Measurements from ENCODE around the gene TPBG.

The TPBG gene

DNA sequence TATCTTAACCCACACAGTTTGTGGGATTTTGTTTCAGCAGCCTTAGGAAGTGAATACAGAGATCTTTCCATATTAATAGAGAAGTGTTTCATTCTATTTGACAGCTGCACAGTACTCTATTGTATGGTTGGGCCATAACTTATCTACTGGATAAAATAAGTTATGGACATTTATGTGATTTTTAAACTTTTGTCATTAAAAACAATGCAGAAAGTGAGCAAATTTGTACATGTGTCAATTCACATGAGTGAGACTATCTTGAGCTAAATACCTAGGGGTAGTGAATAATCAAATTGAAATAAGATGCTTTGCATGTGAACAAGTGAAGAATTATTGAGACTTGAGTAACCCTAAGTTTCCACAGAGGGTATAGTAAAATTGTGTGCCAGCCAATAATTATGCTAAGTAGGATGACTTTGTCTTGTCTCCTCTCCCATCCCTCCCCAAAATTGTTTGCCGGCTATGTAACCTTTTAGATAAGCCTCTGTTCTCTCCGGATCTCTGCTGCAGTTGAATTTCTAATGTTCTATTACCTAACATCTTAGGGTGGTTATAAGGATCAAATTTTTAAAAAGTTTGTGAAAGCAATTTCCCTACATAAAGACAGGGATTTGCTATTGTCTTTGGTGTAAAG is 33.3 kb upstream of the TPBG start:
- Histone ChIP-seq H2AFZ (ENCODE audit: low read depth, low read length) (no peak overlapping the region), H3K9ac (ENCODE audit: low read depth, low read length) (no peak overlapping the region), H3K4me2 (ENCODE audit: insufficient read depth, low read length) (no peak overlapping the region), H3K36me3 (ENCODE audit: insufficient read depth, low read length) (no peaks in the 10 kb centered on the region), H4K20me1 (ENCODE audit: insufficient read depth, low read length) (no peaks in the 10 kb centered on the region), H3K9me3 (ENCODE audit: insufficient read depth, low read length, severe bottlenecking) (no peaks in the 10 kb centered on the region), H3K4me3 (ENCODE audit: low read depth in 1 of 2, low read length in 2 of 2) (no peak overlapping the region), H3K4me1 (ENCODE audit: insufficient read depth, low read length) (no peaks in the 10 kb centered on the region), H3K79me2 (ENCODE audit: insufficient read depth, low read length) (no peaks in the 10 kb centered on the region), H3K27ac (ENCODE audit: low read length) (no peak overlapping the region), H3K27me3 (ENCODE audit: insufficient read depth, low read length, poor library complexity) (no peaks in the 10 kb centered on the region)
- ATAC-seq (ENCODE audit: insufficient read depth, low read depth) (no peak), DNase-seq (no peak)
- no peak for TF ChIP-seq EZH2 (IDR thresholded peaks at IDR 0.05; ENCODE audit: borderline replicate concordance, low read depth, low read length, severe bottlenecking)
- TF ChIP-seq, protein P1, sequence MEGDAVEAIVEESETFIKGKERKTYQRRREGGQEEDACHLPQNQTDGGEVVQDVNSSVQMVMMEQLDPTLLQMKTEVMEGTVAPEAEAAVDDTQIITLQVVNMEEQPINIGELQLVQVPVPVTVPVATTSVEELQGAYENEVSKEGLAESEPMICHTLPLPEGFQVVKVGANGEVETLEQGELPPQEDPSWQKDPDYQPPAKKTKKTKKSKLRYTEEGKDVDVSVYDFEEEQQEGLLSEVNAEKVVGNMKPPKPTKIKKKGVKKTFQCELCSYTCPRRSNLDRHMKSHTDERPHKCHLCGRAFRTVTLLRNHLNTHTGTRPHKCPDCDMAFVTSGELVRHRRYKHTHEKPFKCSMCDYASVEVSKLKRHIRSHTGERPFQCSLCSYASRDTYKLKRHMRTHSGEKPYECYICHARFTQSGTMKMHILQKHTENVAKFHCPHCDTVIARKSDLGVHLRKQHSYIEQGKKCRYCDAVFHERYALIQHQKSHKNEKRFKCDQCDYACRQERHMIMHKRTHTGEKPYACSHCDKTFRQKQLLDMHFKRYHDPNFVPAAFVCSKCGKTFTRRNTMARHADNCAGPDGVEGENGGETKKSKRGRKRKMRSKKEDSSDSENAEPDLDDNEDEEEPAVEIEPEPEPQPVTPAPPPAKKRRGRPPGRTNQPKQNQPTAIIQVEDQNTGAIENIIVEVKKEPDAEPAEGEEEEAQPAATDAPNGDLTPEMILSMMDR (IDR thresholded peaks at IDR 0.05; ENCODE audit: borderline replicate concordance, extremely low read depth, low read length, poor library complexity, severe bottlenecking) = no peak

- H3K4me3 ChIP-seq (ENCODE audit: low read depth in 1 of 2, low read length in 2 of 2) = no peak overlapping the region
- H3K27me3 ChIP-seq (ENCODE audit: insufficient read depth, low read length, poor library complexity) = no peaks in the 10 kb centered on the region
- no peak for DNase-seq
- no peak overlapping the region for H3K27ac ChIP-seq (ENCODE audit: low read length)
- no peak for ATAC-seq (ENCODE audit: insufficient read depth, low read depth)
- no peak overlapping the region for H2AFZ ChIP-seq (ENCODE audit: low read depth, low read length)
- no peaks in the 10 kb centered on the region for H3K36me3 ChIP-seq (ENCODE audit: insufficient read depth, low read length)
- H3K9ac ChIP-seq (ENCODE audit: low read depth, low read length) = no peak overlapping the region
- no peaks in the 10 kb centered on the region for H3K79me2 ChIP-seq (ENCODE audit: insufficient read depth, low read length)
- H3K9me3 ChIP-seq (ENCODE audit: insufficient read depth, low read length, severe bottlenecking) = no peaks in the 10 kb centered on the region
- no peaks in the 10 kb centered on the region for H3K4me1 ChIP-seq (ENCODE audit: insufficient read depth, low read length)
- H4K20me1 ChIP-seq (ENCODE audit: insufficient read depth, low read length) = no peaks in the 10 kb centered on the region
- no peak overlapping the region for H3K4me2 ChIP-seq (ENCODE audit: insufficient read depth, low read length)
- TF ChIP-seq, protein P1 (IDR thresholded peaks at IDR 0.05; ENCODE audit: borderline replicate concordance, extremely low read depth, low read length, poor library complexity, severe bottlenecking) = no peak
- no peak for TF ChIP-seq EZH2 (IDR thresholded peaks at IDR 0.05; ENCODE audit: borderline replicate concordance, low read depth, low read length, severe bottlenecking)
Measured at GRCh38 chr6:82331031-82331773, 32.4 kb upstream of the TPBG start.

- ATAC-seq (ENCODE audit: insufficient read depth, low read depth) (no peak), DNase-seq (no peak)
- no peaks in the 10 kb centered on the region for H3K79me2 ChIP-seq (ENCODE audit: insufficient read depth, low read length)
- H3K27ac ChIP-seq (ENCODE audit: low read length) = no peak overlapping the region
- no peak overlapping the region for H3K4me2 ChIP-seq (ENCODE audit: insufficient read depth, low read length)
- H3K9me3 ChIP-seq (ENCODE audit: insufficient read depth, low read length, severe bottlenecking) = no peaks in the 10 kb centered on the region
- H3K36me3 ChIP-seq (ENCODE audit: insufficient read depth, low read length) = no peaks in the 10 kb centered on the region
- H2AFZ ChIP-seq (ENCODE audit: low read depth, low read length) = no peak overlapping the region
- TF ChIP-seq, protein P1 (IDR thresholded peaks at IDR 0.05; ENCODE audit: borderline replicate concordance, extremely low read depth, low read length, poor library complexity, severe bottlenecking) = no peak
- no peak for TF ChIP-seq EZH2 (IDR thresholded peaks at IDR 0.05; ENCODE audit: borderline replicate concordance, low read depth, low read length, severe bottlenecking)
- H3K4me3 ChIP-seq (ENCODE audit: low read depth in 1 of 2, low read length in 2 of 2) = no peak overlapping the region
- no peaks in the 10 kb centered on the region for H3K4me1 ChIP-seq (ENCODE audit: insufficient read depth, low read length)
- no peaks in the 10 kb centered on the region for H4K20me1 ChIP-seq (ENCODE audit: insufficient read depth, low read length)
- no peak overlapping the region for H3K9ac ChIP-seq (ENCODE audit: low read depth, low read length)
- H3K27me3 ChIP-seq (ENCODE audit: insufficient read depth, low read length, poor library complexity) = no peaks in the 10 kb centered on the region
Measured at GRCh38 chr6:82333781-82334180, 29.8 kb upstream of the TPBG start.

All from DND-41 (cell line).